HepG2 (cell line): ENCODE measurements around the gene URM1. TPM values are rescaled to one million over a fixed set of nuclear protein-coding genes. Genes with fewer than 3 reads are reported as not detected.

Source experiments
- BCLAF1 ChIP-seq: fragments of 450-650 bp; IDR thresholded peaks from 2 replicates; pipeline ENCODE4 v1.6.1; 2017; ENCODE audit warnings: mild to moderate bottlenecking
- DNMT1 ChIP-seq: sonication (generic); formaldehyde crosslinking; IDR thresholded peaks from 2 replicates; pipeline ENCODE4 v1.5.1; 2020; ENCODE audit warnings: mild to moderate bottlenecking, missing genetic modification reagents
- DNMT3B ChIP-seq: conservative IDR thresholded peaks from 2 replicates; pipeline ENCODE4 v1.6.1; 2016; ENCODE audit warnings: missing biosample characterization, control low read depth
- HCFC1 ChIP-seq: fragments of 150-350 bp; IDR thresholded peaks from 2 replicates; pipeline ENCODE4 v1.6.1; 2014; ENCODE audit warnings: low read depth, low read length
- IRF1 ChIP-seq: sonication (generic); formaldehyde crosslinking; IDR thresholded peaks from 2 replicates; pipeline ENCODE4 v1.4.0; 2020; ENCODE audit warnings: low read depth, mild to moderate bottlenecking, missing genetic modification reagents
- IRF9 ChIP-seq: sonication (generic); formaldehyde crosslinking; IDR thresholded peaks from 2 replicates; pipeline ENCODE4 v1.8.0; 2022; ENCODE audit warnings: missing genetic modification reagents, mild to moderate bottlenecking, borderline replicate concordance
- NFE2 ChIP-seq: sonication (generic); formaldehyde crosslinking; IDR thresholded peaks from 2 replicates; pipeline ENCODE4 v1.4.0; 2020; ENCODE audit warnings: missing genetic modification reagents
- SETDB1 ChIP-seq: sonication (generic); formaldehyde crosslinking; IDR thresholded peaks from 2 replicates; pipeline ENCODE4 v1.5.1; 2020; ENCODE audit warnings: missing genetic modification reagents, mild to moderate bottlenecking, borderline replicate concordance
- SIN3B ChIP-seq: fragments of 150-350 bp; IDR thresholded peaks from 2 replicates; pipeline ENCODE4 v1.6.1; 2014; ENCODE audit warnings: low read length
- SMAD9 ChIP-seq: sonication (generic); formaldehyde crosslinking; IDR thresholded peaks from 2 replicates; pipeline ENCODE4 v1.5.1; 2020; ENCODE audit warnings: mild to moderate bottlenecking, missing genetic modification reagents
- ZBTB14 ChIP-seq: sonication (generic); formaldehyde crosslinking; IDR thresholded peaks from 2 replicates; pipeline ENCODE4 v1.4.0; 2020; ENCODE audit warnings: missing genetic modification reagents
- ZC3H4 ChIP-seq: sonication (generic); formaldehyde crosslinking; IDR thresholded peaks from 2 replicates; pipeline ENCODE4 v1.4.0; 2020; ENCODE audit warnings: missing genetic modification reagents, borderline replicate concordance
- ZNF282 ChIP-seq: fragments of 450-650 bp; IDR thresholded peaks from 2 replicates; pipeline ENCODE4 v1.6.1; 2018; ENCODE audit not compliant: partially characterized antibody
- ZNF383 ChIP-seq: sonication (generic); formaldehyde crosslinking; IDR thresholded peaks from 2 replicates; pipeline ENCODE4 v1.4.0; 2020; ENCODE audit warnings: missing genetic modification reagents, mild to moderate bottlenecking, borderline replicate concordance
- ZNF530 ChIP-seq: sonication (generic); formaldehyde crosslinking; IDR thresholded peaks from 2 replicates; pipeline ENCODE4 v1.5.0; 2020; ENCODE audit warnings: low read depth, mild to moderate bottlenecking, missing genetic modification reagents
- ZNF547 ChIP-seq: sonication (generic); formaldehyde crosslinking; IDR thresholded peaks from 2 replicates; pipeline ENCODE4 v1.5.1; 2020; ENCODE audit warnings: mild to moderate bottlenecking, missing genetic modification reagents
- ZNF558 ChIP-seq: sonication (generic); formaldehyde crosslinking; IDR thresholded peaks from 2 replicates; pipeline ENCODE4 v1.9.0; 2022; ENCODE audit warnings: mild to moderate bottlenecking, missing genetic modification reagents, borderline replicate concordance
- ZNF704 ChIP-seq: sonication (generic); formaldehyde crosslinking; IDR thresholded peaks from 2 replicates; pipeline ENCODE4 v1.8.1; 2023; ENCODE audit warnings: mild to moderate bottlenecking, inconsistent platforms, moderate library complexity, missing genetic modification reagents, borderline replicate concordance
- ZUFSP ChIP-seq: sonication (generic); formaldehyde crosslinking; IDR thresholded peaks from 2 replicates; pipeline ENCODE4 v1.9.0; 2021; ENCODE audit warnings: missing genetic modification reagents, mild to moderate bottlenecking, borderline replicate concordance
- polyA plus RNA-seq, 8 experiments: library from polyadenylated mRNA; depleted of rRNA in 3 of 8; stranded (reverse) in 7 of 8; unstranded in 1 of 8; fragments of >200 nt; fragmentation: Illumina TruSeq in 4 of 8; extraction: Trizol in 4 of 8; gene quantifications; 2 replicates each; pipeline versions ENCODE4 v1.2.1 to v1.2.3, GENCODE V29; 2011 to 2016; ENCODE audit warnings: low read depth in 4 of 8, missing spikeins in 1 of 8, mixed read lengths in 1 of 8; ENCODE audit not compliant: insufficient read depth in 1 of 8
- total RNA-seq, 5 experiments: library from RNA; depleted of rRNA; stranded (reverse); fragments of >200 nt; fragmentation: Illumina TruSeq; extraction: Trizol; gene quantifications; 2 replicates each; pipeline ENCODE4 v1.2.3, GENCODE V29; 2016; ENCODE audit warnings: low read depth in 1 of 5

URM1 gene
- total and polyA plus RNA-seq, 2 of the 13 experiments (the other 11 are each of a cell fraction or from before 2014, with no cell fraction given), result 37.1 to 41.3 TPM

- no peak for TF ChIP-seq ZNF704 (CRISPR knock-in tag)
- peak; percentile 50; the same call in 1 of the 2 replicates for TF ChIP-seq HCFC1
- TF ChIP-seq ZNF558 (CRISPR knock-in tag), result no peak
- no peak for TF ChIP-seq ZNF530 (CRISPR knock-in tag)
- TF ChIP-seq DNMT1 (CRISPR knock-in tag), result no peak
- no peak for TF ChIP-seq SETDB1 (CRISPR knock-in tag)
- no peak for TF ChIP-seq BCLAF1
- TF ChIP-seq SMAD9 (CRISPR knock-in tag), result no peak
- no peak for TF ChIP-seq ZNF282
- TF ChIP-seq ZNF383 (CRISPR knock-in tag), result no peak
- no peak for TF ChIP-seq ZBTB14 (CRISPR knock-in tag)
- peak; percentile 83 for TF ChIP-seq SIN3B
- TF ChIP-seq ZNF547 (CRISPR knock-in tag), result no peak
- no peak for TF ChIP-seq ZUFSP
- TF ChIP-seq DNMT3B (CRISPR knock-in tag), result no peak
- TF ChIP-seq IRF9 (CRISPR knock-in tag), result peak; percentile 58
- no peak for TF ChIP-seq NFE2 (CRISPR knock-in tag)
- no peak for TF ChIP-seq IRF1 (CRISPR knock-in tag)
- no peak for TF ChIP-seq ZC3H4
Observed at GRCh38 chr9:128370752-128371629, at the start of gene URM1 (continued).
